WTC11 (cell line): Measurements from ENCODE around the gene ZNF423.

Experiments
- JUN ChIP-seq: sonication (generic); formaldehyde crosslinking; IDR thresholded peaks from 2 replicates; pipeline ENCODE4 v1.8.0; 2023; ENCODE audit warnings: mild to moderate bottlenecking, missing genetic modification reagents
- NR1H2 ChIP-seq: sonication (generic); formaldehyde crosslinking; IDR thresholded peaks from 2 replicates; pipeline ENCODE4 v1.9.0; 2021; ENCODE audit warnings: mild to moderate bottlenecking, moderate library complexity, missing genetic modification reagents
- NR3C1 ChIP-seq: sonication (generic); formaldehyde crosslinking; conservative IDR thresholded peaks from 2 replicates; pipeline ENCODE4 v1.8.1; 2023; ENCODE audit warnings: low read depth, mild to moderate bottlenecking, missing genetic modification reagents
- RELA ChIP-seq: sonication (generic); formaldehyde crosslinking; IDR thresholded peaks from 2 replicates; pipeline ENCODE4 v1.8.1; 2022; ENCODE audit warnings: missing genetic modification reagents, mild to moderate bottlenecking, borderline replicate concordance
- TCF7 ChIP-seq: sonication (generic); formaldehyde crosslinking; IDR thresholded peaks from 2 replicates; pipeline ENCODE4 v1.8.0; 2022; ENCODE audit warnings: mild to moderate bottlenecking, low read depth, missing genetic modification reagents, moderate library complexity
- ZNF671 ChIP-seq: fragments of 250-450 bp; sonication (Bioruptor Pico); IDR thresholded peaks from 2 replicates; pipeline ENCODE4 v1.8.0; 2021; ENCODE audit warnings: mild to moderate bottlenecking
- TF ChIP-seq, protein P1 (sequence below): fragments of 200-600 bp; IDR thresholded peaks from 2 replicates; pipeline ENCODE4 v1.8.0; 2022; ENCODE audit warnings: antibody characterized with exemption
- TF ChIP-seq, protein P2 (sequence below): sonication (generic); formaldehyde crosslinking; IDR thresholded peaks from 2 replicates; pipeline ENCODE4 v1.8.1; 2022; ENCODE audit warnings: low read depth, mild to moderate bottlenecking, moderate library complexity, missing genetic modification reagents, borderline replicate concordance
- TF ChIP-seq, protein P3 (sequence below): sonication (generic); formaldehyde crosslinking; IDR thresholded peaks from 2 replicates; pipeline ENCODE4 v1.8.0; 2022; ENCODE audit warnings: mild to moderate bottlenecking, missing genetic modification reagents
- TF ChIP-seq, protein P4 (sequence below): sonication (generic); formaldehyde crosslinking; IDR thresholded peaks from 2 replicates; pipeline ENCODE4 v1.8.1; 2023; ENCODE audit warnings: mild to moderate bottlenecking, missing genetic modification reagents, moderate library complexity
- TF ChIP-seq, protein P5 (sequence below): sonication (generic); formaldehyde crosslinking; IDR thresholded peaks from 2 replicates; pipeline ENCODE4 v1.8.0; 2022; ENCODE audit warnings: mild to moderate bottlenecking, missing genetic modification reagents

DNA sequence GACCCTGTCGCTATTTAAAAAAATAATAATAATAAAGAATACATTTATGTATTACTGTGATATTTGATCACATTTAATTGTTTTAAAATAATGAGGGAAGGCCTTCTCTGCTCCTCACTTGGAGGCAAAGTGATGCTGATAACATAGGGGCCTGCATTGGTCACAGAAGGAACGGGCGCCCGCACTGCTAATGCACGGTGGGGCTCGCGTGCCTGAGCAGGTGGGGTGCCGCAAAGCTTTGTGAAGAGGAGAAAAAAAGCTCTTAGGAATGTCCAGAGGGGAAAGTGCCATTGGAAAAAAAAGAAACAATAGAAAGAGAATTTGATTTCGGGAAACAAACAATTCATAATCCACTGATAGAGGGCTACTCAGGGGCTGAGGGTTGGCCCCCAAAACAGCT is 143.8 kb downstream of the ZNF423 start:
- TF ChIP-seq, protein P1, sequence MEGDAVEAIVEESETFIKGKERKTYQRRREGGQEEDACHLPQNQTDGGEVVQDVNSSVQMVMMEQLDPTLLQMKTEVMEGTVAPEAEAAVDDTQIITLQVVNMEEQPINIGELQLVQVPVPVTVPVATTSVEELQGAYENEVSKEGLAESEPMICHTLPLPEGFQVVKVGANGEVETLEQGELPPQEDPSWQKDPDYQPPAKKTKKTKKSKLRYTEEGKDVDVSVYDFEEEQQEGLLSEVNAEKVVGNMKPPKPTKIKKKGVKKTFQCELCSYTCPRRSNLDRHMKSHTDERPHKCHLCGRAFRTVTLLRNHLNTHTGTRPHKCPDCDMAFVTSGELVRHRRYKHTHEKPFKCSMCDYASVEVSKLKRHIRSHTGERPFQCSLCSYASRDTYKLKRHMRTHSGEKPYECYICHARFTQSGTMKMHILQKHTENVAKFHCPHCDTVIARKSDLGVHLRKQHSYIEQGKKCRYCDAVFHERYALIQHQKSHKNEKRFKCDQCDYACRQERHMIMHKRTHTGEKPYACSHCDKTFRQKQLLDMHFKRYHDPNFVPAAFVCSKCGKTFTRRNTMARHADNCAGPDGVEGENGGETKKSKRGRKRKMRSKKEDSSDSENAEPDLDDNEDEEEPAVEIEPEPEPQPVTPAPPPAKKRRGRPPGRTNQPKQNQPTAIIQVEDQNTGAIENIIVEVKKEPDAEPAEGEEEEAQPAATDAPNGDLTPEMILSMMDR = no peak
- TF ChIP-seq, protein P2, sequence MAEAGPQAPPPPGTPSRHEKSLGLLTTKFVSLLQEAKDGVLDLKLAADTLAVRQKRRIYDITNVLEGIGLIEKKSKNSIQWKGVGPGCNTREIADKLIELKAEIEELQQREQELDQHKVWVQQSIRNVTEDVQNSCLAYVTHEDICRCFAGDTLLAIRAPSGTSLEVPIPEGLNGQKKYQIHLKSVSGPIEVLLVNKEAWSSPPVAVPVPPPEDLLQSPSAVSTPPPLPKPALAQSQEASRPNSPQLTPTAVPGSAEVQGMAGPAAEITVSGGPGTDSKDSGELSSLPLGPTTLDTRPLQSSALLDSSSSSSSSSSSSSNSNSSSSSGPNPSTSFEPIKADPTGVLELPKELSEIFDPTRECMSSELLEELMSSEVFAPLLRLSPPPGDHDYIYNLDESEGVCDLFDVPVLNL (CRISPR knock-in tag) = no peak
- no peak for TF ChIP-seq NR1H2 (CRISPR knock-in tag)
- TF ChIP-seq, protein P3, sequence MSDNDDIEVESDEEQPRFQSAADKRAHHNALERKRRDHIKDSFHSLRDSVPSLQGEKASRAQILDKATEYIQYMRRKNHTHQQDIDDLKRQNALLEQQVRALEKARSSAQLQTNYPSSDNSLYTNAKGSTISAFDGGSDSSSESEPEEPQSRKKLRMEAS (CRISPR knock-in tag) = no peak
- no peak for TF ChIP-seq TCF7 (CRISPR knock-in tag)
- no peak for TF ChIP-seq NR3C1
- TF ChIP-seq ZNF671 (CRISPR knock-in tag) = no peak
- no peak for TF ChIP-seq JUN
- TF ChIP-seq RELA (CRISPR knock-in tag) = no peak
- TF ChIP-seq, protein P4, sequence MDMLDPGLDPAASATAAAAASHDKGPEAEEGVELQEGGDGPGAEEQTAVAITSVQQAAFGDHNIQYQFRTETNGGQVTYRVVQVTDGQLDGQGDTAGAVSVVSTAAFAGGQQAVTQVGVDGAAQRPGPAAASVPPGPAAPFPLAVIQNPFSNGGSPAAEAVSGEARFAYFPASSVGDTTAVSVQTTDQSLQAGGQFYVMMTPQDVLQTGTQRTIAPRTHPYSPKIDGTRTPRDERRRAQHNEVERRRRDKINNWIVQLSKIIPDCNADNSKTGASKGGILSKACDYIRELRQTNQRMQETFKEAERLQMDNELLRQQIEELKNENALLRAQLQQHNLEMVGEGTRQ (CRISPR knock-in tag) = no peak
- TF ChIP-seq, protein P5, sequence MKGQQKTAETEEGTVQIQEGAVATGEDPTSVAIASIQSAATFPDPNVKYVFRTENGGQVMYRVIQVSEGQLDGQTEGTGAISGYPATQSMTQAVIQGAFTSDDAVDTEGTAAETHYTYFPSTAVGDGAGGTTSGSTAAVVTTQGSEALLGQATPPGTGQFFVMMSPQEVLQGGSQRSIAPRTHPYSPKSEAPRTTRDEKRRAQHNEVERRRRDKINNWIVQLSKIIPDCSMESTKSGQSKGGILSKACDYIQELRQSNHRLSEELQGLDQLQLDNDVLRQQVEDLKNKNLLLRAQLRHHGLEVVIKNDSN = no peak
